GM21825 (cell line): ENCODE data around the gene CNN3.

Experiments
- ATAC-seq: cut with Tn5 transposase; IDR thresholded peaks from one replicate; pipeline ENCODE4 v1.9.1; 2021; ENCODE audit warnings: mild to moderate bottlenecking, moderate library complexity; ENCODE audit not compliant: unreplicated experiment

Gene CNN3

DNA sequence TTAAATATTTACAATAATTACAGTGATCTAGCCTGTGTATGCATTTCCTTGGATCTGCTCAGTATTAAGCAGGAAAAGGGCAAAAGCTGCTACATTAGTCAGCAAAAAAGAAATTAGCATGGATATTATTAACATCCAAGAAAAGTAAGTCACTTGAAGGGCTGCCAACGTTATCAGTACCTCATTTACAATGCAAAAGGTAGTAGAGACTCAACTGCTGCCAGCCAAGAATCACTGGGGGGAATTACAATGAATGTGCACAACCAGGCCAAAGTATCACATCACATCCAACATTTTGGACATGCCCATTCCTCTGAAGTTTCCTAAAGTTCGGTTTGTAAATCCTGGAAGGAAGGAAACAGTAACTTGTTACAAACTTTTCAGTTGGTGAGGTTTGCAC lies 1.9 kb downstream of the CNN3 start:
- ATAC-seq, result no peak

DNA sequence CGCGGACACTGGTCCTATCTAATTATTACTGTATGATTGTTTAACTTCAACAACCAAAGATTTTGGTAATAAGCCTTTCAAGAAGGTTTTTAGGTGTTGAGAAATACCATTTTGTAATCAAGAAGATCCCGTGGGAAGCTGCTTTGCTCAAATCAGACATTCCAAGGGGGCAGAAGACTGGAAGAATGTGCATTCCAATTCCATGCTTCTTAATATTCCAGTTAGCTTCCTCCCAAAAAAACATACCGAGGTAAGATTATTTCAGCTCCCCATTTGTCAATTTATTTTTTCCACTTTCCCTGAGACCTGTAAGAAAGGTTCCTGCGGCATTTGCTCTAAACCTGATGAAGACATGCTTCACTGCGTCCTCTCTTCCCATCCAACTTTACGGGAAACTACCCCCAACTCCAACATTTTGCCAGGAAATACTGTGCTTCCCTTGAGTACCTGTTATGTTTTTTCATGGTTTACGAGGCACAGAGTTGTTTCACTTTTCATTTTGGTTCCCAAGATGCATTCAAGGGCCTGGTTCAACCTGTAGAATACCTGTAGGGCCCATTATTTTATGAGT lies 4.1 kb downstream of the CNN3 start:
- ATAC-seq, result no peak

DNA sequence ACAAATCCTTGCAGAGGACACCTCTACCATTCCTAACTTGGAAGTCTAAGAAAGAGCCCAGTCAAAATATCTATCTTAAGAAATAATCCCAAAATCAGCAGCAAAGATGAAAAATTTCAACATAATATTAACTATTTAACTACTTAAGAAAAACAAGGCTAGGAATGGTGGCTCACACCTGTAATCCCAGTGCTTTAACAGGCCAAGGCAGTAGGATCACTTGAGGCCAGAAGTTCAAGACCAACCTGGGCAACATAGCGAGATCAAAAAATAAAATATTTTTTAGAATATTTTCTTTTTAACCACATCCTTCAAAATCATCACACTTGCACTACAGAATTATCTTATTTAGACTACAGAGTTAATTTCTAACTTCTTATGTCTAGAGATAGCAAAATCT lies 4.9 kb downstream of the CNN3 start:
- no peak for ATAC-seq

DNA sequence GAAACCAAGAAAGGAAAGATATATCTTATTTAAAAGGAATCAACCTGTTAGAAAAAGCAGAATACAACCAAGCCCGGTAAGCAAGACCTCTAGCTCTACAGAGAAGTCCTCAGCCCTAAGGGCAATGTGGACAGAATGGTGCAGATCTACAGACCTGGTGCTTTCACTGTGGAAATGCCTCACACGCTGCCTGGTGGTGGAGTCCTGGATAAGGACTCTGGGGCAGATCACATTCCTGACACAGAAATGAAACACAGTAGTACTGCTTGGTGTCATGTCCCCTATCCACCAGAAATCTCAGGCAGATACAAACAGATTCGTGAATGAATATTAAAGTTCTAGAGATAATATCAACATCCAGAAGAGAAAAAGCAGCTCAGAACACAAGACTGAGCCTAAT lies 6.8 kb downstream of the CNN3 start:
- no peak for ATAC-seq

DNA sequence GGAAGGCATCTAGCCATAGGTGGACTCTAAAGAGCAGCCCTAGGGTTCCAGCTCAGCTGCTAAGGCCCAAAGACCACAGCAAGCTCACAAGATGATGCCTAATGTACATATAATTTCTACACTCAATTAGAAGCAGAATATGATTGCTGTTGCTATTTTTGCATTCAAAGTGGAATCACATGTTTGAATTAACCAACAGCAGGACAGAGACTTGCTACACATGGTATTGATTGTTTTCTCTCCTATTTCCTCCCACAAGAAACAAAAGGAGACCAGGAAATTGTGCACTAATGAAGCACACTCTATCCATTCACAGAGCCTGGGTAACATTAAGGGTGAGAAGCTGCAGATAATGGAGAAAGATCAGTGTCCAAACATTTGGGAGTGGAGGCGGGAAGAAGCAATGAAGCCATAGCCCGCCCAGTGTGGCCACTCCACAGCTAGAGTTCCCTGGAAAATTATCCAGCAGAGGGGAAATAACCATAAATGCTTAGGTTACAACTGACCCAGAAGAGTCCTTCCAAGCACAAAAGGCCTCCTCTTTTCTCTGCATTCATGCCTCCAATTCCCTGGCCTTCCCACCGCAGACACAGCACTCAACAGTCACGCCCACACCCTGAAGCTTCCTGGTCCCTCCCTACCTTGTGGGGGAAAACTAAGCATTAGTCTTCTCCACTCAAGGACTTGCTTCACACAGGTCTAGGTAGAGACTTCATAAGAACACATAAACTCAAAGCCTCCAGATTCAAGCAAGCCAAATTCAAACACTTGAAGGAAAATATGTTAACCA lies 7.5 kb downstream of the CNN3 start:
- ATAC-seq, result no peak

DNA sequence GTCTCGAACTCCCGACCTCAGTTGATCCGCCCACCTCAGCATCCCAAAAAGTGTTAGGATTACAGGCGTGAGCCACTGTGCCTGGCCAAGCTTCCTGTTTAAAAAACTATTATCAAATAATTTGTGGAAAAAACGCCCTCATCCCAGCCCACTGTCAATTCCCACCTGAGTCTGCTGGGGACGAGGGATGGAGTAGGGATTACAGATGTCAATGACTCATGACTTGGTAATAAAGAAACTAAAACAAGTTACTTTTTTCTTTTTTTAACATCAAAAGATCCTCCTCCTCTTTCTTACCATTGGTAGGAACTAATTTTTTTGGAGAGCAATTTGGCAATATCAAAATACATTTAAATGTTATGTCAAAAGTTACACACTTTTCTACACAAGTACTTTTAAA lies 9.7 kb downstream of the CNN3 start:
- no peak for ATAC-seq

DNA sequence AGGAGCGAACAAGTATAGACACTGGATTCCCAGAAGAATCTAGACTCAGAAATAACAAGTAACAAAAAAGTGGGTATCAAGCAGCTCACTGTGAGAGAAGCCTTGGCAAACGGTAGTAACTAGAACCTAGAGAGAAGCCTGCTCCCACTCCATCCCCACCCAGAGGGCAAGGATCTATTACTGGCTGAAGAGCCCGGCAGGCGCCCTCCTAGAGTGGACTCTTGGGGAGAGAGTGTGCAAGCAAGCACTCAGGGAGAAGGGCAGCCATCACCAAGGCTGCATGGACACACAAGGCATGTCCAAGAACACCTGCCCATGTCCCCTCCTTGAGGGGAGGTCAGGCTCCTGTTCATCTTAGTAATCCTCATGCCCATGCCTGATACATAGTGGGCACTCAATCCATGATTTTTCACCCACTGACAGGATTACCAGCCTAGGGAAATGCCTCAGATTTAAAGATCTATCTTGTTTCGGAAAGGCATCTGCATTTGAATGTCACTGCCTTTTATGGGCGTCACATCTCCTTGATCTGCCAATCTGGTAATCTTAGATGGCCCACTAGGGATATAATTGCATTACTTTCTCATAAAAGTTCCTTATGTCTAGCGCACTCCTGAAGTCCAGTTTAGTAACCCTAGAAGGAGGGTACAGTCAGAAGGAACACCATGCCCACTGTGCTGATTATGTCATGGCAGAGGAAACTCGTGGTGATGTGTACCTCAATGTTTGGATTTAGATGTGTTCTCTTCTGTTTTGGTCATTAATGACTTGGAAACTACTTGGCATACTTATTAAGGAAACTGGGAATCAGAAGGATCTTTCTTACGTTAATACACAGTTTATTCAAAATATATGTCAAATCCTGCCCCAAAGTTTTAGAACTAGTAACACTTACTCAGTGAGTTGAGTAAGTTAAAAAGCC lies 14.4 kb downstream of the CNN3 start:
- ATAC-seq, result no peak

DNA sequence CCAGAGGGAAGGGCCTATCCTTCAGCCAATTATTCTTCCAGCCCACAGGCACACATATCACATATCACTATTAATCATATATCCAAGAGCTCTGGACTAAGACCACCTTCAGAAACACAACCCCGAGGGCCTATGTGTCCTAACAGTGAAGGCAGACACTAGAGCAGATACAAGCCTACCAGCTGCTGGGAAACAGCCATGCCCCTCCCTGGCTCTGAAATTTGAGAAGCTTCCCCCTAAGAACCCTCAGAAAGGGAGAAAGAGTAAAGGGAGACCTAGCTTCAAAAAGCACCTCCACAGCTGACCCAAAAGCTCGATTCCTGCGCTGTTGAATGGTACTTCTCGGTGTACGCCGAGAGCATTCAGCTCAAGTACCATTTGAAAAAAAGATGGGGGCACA lies 17.4 kb downstream of the CNN3 start:
- ATAC-seq, result no peak

DNA sequence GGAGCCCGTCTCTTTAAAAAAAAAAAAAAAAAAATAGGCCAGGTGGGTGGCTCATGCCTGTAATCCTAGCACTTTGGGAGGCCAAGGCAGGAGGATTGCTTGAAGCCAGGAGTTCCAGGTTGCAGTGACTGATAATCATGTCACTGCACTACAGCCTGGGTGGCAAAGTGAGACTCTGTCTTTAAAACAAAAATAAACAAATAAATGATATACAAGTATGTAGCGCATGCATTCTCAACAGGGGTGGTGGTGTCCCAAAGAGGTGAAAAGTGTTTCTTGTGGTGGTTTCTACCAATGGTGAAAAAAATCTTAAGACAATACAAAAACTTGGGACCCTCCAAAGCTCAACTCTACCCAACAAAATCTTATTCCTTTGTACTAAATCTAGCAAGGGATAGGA lies 17.9 kb downstream of the CNN3 start:
- ATAC-seq, result no peak

DNA sequence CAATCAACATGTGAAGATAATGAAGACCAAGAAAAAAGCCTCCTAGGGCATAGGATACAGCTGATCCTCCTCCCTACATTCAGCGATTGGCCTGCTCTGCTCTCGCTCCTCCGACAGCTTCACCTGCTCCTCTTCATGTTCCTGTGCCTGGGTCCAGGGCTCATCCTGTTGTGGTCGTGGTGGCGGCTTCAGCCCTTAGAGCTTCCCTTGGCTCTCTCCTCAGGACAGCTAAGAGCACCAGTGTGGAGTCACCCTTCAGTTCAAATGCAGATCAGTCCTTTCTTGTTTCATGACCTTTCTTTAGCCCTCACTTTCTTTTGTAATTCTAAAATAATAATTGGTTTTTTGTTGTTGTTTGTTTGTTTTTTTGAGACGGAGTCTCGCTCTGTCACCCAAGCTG lies 18.7 kb downstream of the CNN3 start:
- no peak for ATAC-seq

DNA sequence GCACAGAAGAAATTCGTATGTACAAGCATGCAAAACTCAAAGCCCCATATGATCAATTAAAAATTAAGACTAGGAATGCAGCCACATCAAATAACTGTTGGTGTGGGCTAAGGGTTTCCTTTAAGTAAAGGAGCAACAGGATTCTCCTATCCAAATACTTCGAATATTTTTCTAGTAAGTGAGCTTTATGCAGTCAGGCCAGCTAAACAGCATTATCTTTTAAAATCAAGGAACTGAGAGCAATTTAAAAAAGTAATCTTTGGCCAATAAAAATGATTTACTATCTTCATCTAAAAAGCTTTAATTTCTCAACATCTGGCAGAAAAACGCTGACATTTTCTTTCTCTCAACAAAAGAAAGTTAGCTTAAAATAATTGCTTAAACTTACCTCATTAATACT lies 19.8 kb downstream of the CNN3 start:
- ATAC-seq, result no peak

DNA sequence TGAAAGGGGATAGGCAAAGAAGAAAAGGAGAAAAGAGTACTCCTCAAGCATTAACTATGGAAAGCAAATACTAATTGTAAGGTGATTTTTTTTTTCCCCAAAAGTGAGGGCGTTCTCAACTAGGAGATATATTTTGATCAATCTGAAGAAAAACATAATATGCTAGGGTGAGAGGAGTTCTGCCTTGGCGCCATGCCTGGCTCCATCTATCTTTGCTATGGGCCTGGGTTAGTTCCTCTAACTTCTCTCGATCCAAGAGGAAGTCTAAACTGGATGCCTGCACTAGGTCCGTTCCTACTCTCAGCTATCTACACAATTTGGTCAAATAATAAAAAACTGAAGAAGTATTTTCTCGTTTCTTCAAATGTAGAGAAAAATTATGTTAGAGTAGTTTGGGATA lies 20.5 kb downstream of the CNN3 start:
- no peak for ATAC-seq

DNA sequence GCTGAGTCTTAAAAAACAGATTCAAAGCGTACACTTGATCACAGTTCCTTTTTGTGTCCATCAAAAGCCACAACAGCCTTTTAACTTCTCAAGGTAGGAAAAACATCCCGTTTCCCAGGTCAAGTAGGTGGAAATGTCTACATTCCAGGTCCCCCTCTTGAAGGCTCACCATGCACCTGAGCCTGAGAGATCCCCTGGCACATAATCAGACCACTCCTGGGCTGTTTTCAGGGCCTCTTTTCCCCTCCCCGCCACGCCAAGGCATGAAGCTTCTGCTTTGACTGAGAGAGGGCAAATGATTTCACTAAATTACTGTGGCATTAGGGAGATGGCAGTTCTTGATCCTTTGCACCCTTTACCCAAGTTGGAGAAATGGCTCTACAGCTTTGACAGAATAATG lies 21.7 kb downstream of the CNN3 start:
- no peak for ATAC-seq

DNA sequence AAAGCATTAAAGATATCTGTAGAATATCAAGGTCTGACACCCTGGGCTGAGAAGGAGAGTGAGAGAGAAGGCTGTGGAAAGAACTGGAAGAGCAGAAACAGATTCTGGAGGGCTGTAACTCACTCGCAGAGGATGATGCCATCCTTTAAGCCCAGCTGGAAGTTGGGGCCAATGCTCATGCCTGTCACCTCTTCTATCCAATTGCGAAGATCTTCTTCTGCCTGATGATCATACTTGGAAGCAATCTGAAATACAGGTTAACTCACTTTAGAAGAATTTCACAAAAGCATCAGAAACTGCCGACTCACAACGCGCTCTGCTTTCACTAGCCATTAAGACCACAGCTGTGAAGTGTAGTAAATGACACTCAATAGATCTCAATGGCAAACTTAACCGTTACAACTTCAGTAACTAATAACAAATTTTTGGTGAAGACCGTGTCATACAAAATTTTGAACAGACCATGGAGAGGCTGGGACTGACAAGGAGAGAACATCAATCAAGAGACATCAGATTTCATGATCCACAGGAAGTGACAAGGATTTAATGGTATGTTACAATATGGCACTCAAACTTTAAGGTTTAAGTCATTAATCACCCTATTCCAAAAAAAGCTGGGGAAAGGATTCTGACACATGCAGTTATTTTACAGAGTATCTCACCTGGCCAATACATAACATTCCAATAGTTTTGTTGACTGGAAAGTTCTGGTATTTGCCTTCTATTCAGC lies 23.5 kb downstream of the CNN3 start:
- ATAC-seq, result no peak

DNA sequence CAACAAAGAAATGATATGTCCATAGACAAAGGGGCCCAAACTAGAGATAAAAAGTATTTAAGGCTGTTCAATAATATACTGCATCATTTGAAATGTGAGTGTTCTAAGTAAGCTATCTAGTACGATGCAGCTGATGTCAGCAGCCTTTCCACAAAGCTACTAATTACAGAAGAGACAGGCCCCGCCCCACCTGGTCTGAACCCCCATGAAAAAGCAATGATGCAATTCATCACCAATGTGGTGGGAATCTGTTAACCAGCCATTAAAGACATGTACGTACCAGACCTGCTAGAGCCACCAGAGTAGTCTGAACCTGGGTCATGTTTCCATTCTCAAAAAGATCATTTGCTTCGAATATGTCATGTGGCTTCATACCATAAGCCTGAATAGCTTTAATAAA lies 25.1 kb downstream of the CNN3 start:
- ATAC-seq, result no peak

DNA sequence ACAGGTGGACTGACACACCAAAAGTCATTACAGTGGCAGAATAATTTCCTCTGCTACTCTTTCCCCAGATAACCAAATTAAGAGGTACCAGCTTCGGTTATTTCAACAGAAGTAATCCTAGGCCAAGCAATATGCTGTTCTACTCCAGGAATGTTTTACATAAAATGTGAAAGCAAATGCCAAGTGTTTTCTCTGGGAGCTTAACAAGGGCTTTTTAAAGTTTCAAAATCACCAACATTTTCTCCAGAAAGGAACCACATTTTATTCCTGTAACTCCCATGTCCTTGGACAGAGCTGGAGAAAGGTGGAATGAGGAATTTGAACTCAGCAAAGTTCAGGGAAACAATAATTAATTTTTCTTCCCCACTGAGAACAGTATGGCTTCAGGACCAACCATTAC lies 27.2 kb downstream of the CNN3 start:
- ATAC-seq, result no peak

DNA sequence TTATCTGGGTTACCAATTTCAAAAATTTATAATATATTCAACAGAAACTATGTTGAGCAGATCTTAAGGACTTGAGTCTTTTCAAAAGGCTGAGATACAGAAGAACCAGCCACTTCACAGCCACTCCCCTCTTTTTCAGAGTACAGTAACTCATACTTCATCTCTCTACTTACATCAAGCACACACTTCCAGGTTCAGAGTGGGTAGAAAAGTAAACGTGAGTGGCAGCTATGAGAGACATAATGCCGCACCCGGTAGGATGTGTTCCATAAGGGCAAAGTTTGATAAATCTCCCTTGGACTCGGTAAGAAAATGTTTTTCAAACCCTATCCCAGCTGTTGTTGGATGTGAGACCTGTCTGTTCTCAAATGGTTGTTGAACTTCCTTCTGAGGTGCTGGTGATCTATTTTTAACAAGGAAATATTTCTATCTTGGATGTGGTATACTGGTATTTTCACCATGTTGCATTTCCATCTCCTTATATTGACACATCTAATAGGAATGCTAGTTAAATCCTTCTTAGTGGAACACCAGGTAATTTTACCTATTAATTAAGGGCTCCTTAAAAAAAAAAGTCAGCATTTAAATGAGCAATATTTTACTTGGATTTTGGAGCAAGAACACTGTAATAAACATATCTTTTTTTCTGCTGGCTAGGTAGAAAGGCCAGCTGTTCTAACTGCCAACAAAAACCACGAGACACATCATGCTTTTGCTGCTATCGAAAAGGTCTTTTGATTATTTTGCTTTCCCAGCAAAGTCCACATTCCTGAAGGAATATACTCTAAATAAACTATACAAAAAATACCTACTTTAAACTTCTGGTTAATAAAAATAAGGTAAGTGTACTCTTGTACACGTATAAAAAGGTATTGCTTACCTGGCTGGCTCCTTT lies 28.2 kb downstream of the CNN3 start:
- no peak for ATAC-seq

DNA sequence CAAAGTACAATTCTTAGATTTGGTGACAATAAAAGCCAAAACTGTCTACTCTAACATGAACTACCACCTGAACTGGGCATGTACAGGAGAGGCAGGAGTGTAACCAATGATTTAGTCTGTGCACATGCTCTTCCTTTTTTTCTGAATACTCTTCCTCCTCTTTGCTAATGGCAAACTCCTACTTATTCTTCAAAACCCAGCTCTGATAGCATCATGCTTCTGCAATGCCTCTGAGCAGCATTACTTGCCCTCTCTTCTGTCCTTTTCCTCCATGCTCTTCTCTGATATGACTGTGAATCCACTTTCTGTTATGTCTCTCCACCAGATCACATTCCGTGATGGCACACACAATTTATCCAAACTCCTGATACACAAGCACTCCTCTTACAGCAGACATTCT lies 31.4 kb downstream of the CNN3 start:
- ATAC-seq, result no peak

DNA sequence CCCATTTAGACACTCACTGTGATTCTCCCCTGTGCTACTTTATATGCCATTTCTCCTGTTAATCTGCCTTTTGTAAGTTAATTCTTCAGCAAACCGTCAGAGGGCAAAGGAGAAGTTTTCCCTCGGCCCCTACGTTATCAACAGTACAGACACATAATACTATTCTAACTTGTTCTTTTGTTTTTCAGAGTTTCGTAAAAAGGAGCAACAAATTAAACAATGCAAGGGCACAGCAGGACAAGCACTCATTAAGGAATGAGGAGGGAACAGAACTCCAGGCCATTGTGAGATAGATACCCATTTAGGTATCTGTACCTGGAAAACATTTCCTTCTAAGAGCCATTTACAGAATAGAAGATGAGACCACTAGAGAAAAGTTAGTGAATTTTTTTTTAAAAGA lies 32.3 kb downstream of the CNN3 start:
- no peak for ATAC-seq

DNA sequence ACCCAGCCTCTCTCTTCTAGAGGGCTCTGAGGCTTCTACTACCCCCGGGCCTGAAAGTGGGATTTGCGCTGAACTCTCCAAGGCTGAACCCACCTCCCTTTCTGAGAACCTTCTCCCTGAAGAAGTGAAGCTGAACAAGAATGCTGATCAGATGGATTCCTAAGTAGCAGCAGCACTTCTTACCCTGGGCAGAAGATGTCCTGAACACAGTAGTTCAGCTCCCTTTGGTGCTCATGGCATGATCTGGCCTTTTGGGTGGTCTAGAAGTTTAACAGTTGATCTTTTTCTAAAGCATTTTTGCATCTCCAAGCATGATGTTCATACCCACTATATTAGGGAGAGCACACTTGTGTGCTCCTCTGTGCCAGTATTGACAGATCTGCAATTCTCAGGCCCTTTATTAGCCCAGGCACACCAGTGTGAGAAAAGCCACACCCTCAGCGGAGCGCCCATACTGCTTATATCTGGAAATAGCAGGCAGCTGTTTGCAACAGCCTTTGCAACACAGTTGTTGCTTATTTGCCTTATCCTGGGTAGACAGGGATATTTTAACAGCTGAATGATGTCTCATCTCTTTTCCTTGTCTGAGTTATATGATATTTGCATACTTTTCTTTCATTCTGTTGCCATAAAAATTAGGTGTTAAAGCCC lies 34.2 kb downstream of the CNN3 start:
- ATAC-seq, result no peak
